Measurements from ENCODE around the gene UNC119B. TPM values are rescaled to one million over a fixed set of nuclear protein-coding genes. Genes with fewer than 3 reads are reported as not detected.

UNC119B gene
- total RNA-seq, 1 donor from 2014 or later: 20.4 TPM

DNA sequence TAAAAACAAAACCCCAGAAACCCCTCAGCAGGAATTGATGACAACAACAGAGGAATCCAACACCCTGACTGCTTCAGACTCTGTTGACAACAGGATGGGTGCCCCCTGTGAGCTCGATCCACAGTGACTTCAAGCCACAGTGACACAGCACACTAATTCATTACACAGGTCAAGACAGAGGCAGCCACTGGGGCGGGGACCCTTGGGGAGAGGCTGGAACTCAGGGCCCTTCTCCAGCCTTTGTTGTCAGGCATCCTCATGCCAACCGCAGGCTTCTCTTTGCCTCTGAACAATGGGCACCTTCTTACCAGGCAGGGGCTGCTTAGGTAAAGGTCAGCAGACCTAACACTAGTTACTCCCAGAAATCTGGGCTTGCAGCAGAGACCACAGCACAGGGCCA is 53.0 kb downstream of the UNC119B start:
- no peak for DNase-seq (ENCODE audit: low spot score)

DNA sequence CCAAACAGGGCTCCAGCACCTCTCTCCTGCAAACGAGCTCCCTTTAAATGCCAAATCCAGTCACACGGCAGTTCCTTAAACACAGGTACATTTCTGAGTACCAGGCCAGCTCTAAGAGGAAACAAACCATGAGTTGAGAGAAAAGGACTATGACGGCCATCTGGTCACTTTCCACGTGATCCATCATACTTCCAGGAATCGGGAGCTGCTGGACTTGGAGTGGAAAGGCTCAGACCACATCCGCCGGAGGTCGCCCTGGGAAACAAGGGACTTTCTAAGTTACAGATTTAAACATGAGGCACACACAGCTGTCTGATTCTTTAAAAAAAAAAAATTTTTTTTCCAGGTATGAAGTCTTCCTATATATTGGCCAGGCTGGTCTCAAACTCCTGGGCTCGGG is 54.6 kb downstream of the UNC119B start:
- DNase-seq (ENCODE audit: low spot score): no peak

DNA sequence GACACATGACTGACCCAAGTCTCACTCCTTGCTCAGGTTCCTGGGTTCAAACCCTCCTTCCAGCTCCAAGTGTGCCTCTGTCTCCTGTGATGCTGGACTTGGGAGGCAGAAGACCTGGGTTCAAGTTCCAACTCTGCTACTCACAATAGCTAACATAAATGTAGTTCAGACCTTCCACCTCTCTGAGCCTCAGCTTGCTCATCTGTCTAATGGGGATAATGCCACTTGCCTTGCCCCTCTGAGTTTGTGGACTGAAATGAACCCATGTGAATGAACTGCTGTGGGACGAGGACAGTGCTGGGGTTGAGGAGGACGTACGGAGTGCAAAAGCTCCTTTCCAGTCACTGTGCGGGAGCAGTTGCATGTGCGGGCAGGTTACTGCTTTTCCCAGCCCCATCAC is 56.3 kb downstream of the UNC119B start:
- no peak for DNase-seq (ENCODE audit: low spot score)

DNA sequence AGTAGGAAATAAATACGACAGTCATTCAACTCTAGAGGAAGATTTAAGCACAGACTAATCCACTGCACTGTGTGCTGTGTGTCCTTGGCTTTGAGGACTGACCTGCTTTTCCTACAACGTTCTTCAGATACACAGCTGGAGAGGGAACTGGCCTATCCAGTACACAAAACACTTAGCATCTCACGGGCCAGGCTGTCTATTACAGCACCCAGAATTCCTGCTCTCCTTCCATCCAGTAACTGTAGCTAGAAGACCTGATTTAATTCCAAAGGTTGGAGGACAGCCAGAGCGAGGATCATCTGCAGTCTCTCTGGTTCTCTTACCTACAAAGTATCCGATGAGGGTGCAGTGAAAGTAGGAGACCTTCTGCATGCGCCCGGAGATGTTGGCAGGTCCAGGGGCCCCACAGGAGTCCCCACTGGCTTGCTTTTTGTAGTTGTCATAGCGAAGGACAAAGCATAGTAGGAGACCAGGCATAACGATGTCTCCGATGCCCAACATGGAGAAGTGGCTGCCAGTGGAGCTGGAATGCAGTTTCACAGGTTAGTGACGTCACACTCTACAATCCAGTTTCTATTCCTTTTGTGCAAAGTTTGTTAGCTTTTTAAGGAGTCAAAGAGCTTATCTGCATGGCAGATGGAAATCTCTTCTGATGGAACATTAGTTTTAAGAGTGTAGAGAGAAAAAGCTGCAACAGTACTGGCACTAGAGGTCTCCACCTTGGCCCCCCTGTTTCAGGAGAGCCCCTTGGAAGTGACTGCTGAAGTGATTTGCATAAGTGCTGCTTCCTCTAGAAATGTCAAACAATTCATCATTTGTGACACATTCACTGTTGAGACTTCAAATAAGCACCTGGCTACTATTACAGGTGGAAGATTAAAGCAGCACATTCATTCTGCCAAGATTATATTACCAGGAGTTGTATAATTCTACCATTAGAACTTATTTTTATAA is 57.1 kb downstream of the UNC119B start:
- DNase-seq (ENCODE audit: low spot score): no peak

DNA sequence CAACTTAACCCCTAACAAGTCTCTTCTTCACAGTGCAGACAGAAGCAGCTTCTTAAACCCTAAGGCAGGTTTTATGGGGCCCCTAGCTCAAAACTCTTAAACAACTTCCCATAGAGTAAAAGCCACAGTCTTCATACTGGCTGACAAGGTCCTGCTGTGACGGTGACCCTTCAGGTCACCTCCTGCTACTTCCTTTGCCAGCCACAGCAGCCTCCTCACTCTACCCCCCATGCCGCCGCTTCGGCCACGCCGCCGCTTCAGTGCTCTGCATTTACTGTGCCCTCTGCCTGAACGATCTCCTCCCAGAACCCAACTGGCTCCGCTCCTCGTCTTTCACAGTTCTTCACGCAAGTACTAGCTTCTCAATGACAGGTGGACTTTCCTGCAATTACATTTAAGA is 60.8 kb downstream of the UNC119B start:
- no peak for DNase-seq (ENCODE audit: low spot score)

Other genes starting within 250 kb of the UNC119B start
- gene SRSF9, start 240.7 kb upstream of the UNC119B start, total RNA-seq: 120 TPM
- 142 TPM for gene DYNLL1, start 214.3 kb upstream of the UNC119B start, total RNA-seq
- gene COQ5, start 181.3 kb upstream of the UNC119B start, total RNA-seq: 23.3 TPM
- 224 TPM for gene RNF10, start 176.1 kb upstream of the UNC119B start, total RNA-seq
- 33.8 TPM for gene POP5, start 129.1 kb upstream of the UNC119B start, total RNA-seq
- 5.5 TPM for gene CABP1, start 69.8 kb upstream of the UNC119B start, total RNA-seq
- 154 TPM for gene MLEC, start 23.3 kb upstream of the UNC119B start, total RNA-seq
- 66.9 TPM for gene ACADS, start 15.4 kb downstream of the UNC119B start, total RNA-seq
- 43.0 TPM for gene SPPL3, start 193.9 kb downstream of the UNC119B start, total RNA-seq

All from mesenteric fat pad (tissue), 1 donor.